Jurkat, Clone E6-1 (cell line): Measurements from ENCODE around the gene OSBP2.
"Not testable (repeated sequence)": the region's sequence is repeated elsewhere in the genome, so short reads cannot be mapped to it uniquely, and the experiment has no call there.

Experiments
- DNase-seq: peaks from one replicate; pipeline ENCODE4 v3.0.0-alpha.2; 2011; ENCODE audit warnings: low read depth, low spot score
- H3K4me3 ChIP-seq: 2 replicates; pipeline ENCODE4 v1.5.1; 2011; ENCODE audit warnings: mild to moderate bottlenecking, low read length, control low read depth, moderate library complexity

OSBP2 gene

DNA sequence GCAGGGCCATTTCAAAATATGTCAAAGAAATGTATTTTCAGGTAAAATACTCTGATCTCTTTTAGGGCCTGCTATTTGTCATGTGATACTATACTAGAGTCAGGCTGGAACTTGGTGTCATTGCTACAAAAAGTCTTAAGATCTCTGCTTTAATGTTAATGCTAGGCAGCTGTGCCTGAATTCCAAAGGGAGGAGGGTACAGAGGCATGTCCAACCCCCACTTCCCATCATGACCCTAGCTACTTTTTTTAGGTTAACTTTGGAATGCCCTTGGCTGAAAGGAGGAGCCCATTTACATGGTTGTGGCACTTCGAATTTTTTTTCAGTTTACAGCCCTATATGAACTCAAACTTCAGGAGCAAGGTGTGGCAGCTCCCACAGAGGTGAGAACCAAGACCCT, 58.1 kb downstream of the OSBP2 start:
- DNase-seq = no peak
- H3K4me3 ChIP-seq = no peak overlapping the region

DNA sequence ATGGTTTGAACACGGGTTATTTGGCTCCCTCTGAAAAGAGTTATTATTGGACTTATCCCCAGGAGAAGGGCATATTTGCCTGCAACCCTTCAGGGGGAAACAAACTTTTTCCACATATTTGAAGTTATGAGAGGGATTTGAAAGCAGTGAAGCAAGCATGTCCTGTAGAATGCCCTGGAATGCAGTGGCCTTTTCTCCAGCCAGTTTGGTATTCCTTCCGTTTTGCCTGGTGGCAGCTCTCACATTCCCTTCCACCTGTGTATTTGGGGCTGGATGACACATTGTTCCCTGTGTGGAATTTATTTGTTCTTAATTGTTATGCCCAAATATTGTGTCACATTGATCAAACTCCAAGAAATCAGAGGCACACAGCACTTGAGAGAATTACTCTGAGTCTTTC, 59.0 kb downstream of the OSBP2 start:
- H3K4me3 ChIP-seq = no peak overlapping the region
- no peak for DNase-seq

DNA sequence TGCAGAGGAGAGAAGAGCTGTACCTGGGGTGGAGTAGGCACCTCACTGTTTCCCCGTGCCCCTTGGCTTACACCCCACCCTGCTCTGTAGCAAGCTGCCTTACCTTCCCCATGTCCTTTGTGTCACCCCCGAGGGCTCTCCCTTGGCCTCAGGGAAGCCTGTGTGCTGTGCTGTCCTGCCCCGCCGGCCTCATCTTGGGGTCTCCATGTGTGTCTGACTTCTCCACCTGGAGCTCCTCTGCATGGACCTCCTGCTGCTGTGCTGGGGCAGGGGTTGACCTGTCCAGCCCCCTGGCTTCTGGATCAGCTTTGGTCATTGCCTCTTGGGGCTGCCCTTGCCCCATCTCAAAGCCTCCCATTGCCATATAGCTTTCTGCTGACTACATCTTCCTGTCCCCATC, 59.8 kb downstream of the OSBP2 start:
- DNase-seq = no peak
- H3K4me3 ChIP-seq = no peak overlapping the region

DNA sequence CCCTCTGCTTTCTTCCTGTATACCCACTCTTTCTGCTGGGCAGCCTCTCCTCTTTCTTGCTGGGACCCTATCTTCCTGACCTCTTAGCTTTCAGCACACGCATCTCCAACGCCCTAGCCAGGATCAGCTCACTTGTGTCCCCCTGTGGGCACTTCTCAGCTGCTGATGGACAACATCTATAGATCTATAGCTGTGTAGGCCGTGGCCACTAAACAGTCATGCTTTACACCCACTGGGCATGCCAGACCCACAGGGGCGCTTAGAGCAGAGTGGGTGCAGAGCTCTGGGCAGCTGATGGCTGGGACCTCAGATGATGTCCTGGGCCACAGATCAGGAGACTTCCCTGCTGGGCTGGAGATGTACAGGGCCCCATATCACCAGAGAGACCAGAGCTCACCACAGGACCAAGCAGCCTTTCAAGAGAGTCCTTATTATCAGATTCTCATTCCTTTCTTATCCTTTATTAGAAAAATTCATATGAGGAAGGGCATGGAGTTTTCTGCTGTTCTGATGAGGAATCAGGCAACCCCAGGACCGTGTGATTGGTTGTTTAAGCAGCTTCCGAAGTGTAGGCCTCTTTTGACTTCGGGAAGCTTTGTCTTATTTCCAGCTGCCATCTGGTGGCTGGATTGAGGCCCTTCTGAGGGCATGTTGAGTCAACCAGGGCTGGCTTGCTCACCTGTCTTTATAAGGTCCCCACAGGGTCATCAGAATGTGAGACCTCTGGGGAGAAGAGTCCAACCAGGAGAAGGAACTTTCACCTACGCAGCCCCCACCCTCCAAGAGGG, 60.5 kb downstream of the OSBP2 start:
- DNase-seq = peak; percentile 47

DNA sequence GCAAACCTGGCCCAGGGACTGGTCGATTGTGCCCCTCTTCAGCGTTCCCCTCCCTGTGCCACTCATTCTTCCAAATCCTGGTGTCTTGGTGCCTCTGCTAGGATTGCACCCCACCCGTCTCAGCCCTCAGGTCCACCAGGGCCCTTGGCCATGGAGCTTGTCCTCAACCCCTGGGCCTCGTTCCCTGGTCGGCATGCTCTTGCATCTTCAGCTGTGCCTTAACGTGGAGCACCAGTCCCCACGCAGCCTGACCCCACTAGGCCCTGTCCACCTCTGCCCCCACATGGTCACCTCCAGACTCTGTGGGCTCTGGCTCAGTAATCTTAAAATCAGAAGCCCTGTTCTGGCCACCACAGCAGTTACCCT, 61.1 kb downstream of the OSBP2 start:
- no peak for DNase-seq
- H3K4me3 ChIP-seq = no peak overlapping the region

More for the DNA sequence above, 60.5 kb downstream of the OSBP2 start:
- no peak overlapping the region for H3K4me3 ChIP-seq

DNA sequence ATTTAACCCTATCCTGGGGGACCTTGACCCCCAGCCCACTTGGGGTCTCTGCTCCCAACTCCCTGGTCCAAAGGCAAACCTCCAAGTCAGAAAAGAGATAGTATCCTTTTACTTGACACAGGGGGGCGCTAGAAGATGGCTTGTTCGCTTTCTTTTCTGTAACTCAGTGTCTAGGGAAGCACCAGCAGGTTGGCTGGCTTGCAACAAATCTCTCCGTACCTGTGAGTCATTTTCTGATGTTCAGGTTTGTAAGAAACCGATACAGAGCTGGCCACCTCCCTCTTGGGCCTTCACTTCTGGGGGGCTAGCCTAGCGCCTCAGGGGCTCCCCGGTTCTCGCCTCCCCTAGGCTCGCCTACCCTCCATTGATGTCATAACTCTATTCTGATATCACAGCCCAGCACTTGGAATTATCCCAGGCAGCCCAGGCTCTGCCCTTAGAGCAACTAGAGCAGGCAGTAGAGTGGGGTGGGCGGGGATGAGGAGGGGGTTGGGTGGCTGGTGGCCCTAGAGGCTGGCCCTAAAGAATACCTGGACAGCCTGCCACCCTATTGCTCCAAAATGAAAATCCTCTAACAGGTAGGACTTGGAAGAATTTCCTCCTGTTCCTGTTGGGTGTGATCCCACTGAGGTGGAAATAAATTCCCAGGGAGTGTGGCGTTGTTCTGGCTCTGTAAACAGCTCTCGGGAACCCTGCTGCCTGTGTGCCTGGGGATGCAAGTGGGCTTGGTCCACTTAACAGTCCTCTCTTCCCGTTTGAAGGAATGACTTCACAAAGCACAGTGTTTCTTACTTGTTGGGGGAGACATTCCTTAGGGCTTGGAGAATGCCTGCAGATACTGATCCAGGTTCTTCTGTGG, 69.4 kb downstream of the OSBP2 start:
- peak; percentile 66 for DNase-seq
- H3K4me3 ChIP-seq = no peak overlapping the region

DNA sequence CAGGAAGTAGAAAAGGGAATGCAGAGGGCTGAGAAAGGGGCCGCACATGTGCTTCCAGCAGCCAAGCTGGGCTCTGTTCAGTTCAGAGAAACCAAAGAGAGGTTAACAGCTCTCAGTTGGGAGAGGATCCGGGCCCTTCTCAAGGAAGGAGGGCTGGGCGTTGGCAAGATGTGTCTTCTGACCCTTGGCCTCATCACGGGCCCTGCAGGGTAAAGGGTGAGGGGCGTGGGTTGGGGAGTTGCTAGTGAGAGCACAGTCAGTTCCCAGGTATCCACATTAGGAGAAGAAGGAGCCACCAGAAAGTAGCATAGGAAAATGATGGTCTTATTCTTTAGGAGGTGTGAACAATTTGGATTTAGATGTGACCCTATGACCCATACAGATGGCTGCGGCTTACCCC, 73.0 kb downstream of the OSBP2 start:
- DNase-seq = no peak
- H3K4me3 ChIP-seq = no peak overlapping the region

DNA sequence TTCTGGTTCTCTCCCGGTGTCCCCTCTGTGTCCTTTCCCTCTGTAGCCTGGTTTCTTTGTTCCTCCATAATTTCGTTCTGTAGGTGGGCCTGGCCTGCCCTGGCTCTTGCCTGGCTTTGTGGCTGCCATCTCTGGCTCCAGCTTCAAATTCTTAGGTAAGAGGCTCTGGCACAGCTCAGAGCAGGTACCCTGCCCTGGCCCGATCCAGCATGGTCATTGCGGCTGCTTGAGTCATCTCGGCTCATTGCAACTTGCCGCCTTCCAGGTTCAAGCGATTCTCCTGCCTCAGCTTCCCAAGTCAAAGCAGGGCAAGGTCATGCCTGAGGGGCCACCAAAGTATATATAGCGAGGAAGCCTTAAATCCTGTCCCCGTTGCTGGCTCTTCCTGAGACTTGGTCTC, 76.0 kb downstream of the OSBP2 start:
- H3K4me3 ChIP-seq = no peak overlapping the region
- no peak for DNase-seq

DNA sequence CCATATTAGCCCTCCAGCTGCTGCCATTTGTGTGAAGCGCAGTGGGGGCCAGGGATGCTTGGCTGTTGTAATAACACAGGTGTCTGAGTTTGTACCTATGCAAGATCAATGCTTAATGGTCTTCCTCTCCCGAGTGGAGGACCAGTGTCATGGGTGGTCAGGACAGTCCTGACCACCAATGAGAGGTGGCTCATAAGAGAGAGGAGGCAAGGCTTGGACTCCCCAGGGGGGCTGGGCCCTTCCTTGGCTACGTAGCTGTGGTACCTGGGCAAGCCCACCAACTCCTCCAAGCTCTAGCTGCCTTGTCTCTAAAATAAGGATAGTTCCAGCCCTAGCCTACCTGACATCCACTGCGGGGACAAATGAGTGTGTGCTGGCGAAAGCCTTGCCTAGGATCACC, 79.2 kb downstream of the OSBP2 start:
- H3K4me3 ChIP-seq = no peak overlapping the region
- DNase-seq = no peak

DNA sequence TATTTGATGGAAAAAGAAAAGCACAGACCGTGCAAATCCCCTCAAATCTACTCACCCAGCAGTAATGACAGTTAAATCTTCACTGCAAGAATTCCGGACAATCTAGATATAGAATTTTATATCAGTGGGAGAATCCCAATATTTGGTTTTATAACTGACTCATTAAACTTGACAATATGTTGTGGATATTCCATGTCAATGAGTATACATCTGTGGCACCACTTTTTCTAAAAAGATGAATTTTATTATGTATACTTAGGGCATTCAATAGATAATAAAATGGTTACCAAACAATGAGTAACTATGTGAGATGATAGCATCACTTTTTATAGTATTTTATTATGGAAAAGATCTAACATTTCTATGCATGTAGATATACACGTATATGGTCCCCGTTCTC, 79.9 kb downstream of the OSBP2 start:
- DNase-seq = no peak
- no peak overlapping the region for H3K4me3 ChIP-seq

DNA sequence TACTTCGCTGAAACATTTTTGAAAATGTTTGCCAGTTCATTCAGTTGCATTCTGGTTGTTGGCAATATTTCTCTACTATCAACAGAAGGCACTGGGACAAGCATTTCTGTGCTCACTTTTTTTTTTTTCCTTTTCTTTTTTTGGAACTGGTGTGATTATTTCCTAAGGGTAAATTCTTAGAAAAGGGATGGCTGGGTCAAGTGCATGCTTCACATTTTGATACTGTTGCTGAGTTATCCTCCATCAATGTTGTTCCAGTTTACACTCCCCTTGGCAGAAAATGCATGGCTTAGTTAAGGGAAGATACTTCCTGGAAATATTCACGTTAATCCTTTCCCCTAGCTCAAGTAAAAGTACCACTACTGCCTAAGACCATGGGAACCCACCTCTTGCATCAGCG, 81.8 kb downstream of the OSBP2 start:
- DNase-seq = no peak
- H3K4me3 ChIP-seq = no peak overlapping the region

DNA sequence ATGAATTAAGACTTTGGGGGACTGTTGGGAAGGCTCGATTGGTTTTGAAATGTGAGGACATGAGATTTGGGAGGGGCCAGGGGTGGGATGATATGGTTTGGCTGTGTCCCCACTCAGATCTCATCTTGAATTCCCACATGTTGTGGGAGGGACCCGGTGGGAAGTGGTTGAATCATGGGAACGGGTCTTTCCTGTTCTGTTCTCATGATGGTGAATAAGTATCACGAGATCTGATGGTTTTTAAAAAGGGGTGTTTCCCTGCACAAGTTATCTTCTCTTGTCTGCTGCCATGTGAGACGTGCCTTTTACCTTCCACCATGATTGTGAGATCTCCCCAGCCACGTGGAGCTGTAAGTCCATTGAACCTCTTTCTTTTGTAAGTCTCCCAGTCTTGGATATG, 82.5 kb downstream of the OSBP2 start:
- not testable (repeated sequence) for DNase-seq, H3K4me3 ChIP-seq

DNA sequence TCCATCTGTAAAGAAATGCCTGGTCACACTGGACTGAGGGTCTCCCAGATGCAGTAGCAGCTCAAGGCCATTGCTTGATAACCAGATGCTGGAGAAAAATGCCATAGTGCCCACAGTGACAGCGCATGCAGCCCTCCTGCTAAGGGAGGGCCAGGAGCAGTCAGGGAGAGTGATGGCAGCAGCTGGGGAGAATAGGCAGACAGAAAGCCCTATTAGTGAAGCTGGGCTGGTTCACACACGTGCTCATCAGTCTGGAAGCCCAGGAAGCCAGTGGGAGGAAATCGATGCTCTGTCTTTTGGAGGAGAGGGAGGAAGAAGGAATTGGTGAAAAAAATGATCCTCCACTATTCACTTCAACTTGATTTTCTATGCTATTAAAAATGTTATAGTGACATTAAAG, 82.9 kb downstream of the OSBP2 start:
- H3K4me3 ChIP-seq = no peak overlapping the region
- no peak for DNase-seq

DNA sequence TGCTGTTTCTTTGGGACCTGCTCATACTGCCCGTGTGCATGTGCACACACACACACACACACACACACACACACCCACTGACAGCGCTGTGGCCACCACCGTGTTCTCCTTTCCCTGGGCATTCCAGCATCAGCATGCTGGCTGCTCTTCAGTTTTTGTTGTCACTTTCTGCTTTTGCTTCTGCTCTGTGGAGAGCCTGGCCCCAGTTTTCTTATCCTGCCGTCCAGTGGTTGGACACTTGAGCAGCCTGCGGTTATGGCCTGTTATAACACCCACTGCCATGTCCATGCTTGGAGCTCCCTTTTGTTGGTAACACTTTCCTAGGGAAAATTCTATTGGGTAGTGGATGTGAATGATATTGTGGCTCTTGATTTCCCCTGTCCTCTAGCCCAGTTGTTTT, 83.6 kb downstream of the OSBP2 start:
- H3K4me3 ChIP-seq = no peak overlapping the region
- no peak for DNase-seq

DNA sequence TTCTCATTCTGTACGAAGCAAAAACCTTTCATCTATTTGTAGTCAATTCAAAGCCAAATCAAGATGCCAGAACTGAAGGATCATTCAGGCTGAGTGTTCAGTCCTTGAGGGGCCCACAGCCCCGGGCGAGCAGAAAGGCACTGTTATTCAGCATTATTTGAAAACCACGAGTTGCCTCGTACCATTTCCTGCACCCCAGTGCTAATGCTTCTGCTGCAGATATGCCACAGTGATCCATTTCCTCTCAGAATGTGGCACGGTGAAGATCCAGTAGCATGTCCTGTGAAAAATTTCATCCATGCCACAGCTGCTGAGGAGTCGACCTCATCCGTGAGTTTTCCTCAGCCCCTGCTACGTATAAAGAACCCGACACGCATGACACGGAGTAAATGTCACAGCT, 85.4 kb downstream of the OSBP2 start:
- peak; percentile 12 for DNase-seq
- H3K4me3 ChIP-seq = no peak overlapping the region

DNA sequence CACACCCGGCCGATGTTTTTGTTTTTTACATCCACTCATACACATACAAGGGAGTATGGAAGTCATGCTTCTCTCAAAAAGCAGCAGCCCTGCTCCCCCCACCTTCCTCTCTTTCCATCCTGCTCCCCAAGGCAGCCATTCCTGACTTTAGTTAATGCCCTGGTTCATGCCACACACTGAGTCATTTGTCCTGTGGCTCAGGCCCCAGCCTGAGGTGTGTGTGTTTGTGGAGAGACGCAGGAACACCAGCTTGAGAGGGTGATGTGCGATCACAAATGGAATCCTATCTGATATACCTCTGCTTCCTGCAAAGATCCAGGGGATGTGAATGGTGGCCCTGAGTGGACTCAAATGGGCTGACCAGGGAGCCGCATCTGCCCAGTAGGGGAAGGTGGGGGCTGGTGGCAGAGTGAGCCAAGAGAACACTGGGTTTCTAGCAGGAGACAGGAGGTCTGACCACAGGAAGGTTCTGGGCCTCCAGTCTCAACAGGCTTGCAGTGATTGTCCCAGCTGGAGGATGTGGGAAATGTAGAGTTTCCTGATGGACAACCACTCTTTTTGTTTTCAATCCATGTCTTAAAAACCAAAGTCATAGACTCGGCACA, 86.7 kb downstream of the OSBP2 start:
- H3K4me3 ChIP-seq = no peak overlapping the region
- DNase-seq = no peak

DNA sequence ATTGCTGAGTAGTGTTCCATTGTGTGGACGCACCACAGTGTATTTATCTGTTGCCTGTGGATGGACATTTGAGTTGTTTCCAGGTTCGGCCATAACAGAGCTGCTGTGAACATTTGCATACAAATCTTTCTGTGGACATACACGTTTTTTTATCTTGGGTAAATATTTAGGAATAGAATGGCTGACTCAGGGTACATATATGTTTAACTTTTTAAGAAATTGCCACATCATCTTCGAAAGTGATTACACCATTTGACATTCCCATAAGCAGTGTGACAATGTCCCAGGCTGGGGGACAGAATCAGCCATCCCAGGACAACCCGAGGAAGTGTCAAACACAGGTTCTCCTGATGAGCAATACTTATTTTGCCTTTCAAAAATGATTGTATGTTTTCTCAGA, 87.9 kb downstream of the OSBP2 start:
- no peak for DNase-seq
- H3K4me3 ChIP-seq = no peak overlapping the region

DNA sequence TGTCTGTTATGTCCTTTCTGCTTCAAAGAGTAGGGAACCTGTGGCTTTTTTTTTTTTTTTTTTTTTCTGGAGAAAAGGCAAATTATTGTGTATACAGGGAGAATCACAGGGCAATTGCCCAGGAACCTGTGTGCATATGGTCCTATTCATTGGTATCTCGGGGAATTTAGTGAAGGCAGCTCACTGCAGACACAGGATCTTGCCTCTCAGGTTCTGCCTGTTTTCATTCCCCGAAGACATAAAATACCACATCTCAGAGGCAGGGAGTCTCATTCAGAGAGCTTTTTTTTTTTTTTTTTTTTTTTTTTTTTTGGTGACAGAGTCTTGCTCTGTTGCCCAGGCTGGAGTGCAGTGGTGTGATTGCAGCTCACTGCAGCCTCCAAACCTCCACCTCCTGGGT, 88.3 kb downstream of the OSBP2 start:
- no peak overlapping the region for H3K4me3 ChIP-seq
- no peak for DNase-seq

DNA sequence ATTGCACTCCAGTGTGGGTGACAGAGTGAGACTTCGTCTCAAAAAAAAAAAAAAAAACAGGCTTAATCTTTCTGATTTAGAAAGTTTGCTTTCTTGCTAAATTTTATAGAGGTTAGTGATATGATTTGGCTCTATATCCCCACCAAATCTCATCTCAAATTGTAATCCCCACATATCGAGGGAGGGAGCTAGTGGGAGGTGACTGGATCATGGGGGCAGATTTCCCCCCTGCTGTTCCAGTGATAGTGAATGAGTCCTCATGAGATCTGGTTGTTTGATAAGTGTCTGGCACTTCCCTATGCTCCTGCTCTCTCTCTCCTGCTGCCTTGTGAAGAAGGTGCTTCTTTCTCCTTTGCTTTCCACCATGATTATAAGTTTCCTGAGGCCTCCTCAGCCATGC, 90.9 kb downstream of the OSBP2 start:
- no peak for DNase-seq
- H3K4me3 ChIP-seq = no peak overlapping the region

DNA sequence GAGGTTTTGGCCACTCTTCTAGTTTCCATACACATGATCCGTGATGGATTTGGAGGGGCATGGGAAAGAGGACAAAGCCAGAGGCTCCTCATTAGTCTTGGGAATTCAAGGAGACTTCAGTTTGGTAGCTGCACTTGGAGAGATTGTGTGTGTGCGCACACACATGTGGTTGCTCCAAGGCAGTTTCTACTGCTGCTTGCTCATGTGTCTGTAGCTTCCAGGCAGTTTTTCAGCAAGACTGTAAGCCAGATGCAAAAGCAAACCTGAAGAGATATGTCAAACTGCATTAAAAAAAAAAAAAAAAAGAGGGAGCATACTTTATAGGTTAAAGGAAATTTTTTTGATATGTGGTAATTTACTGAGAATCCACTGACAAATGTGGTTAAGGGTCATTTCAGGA, 95.7 kb downstream of the OSBP2 start:
- DNase-seq = no peak
- no peak overlapping the region for H3K4me3 ChIP-seq
